HepG2 (cell line): Measurements from ENCODE around the gene NKPD1. TPM values are rescaled to one million over a fixed set of nuclear protein-coding genes. Genes with fewer than 3 reads are reported as not detected.

Experiments
- ARID4A ChIP-seq: sonication (generic); formaldehyde crosslinking; IDR thresholded peaks from 2 replicates; pipeline ENCODE4 v1.5.0; 2020; ENCODE audit warnings: mild to moderate bottlenecking, missing genetic modification reagents, borderline replicate concordance
- ATF7 ChIP-seq, 2 experiments: fragments of 450-650 bp in 1 of 2; sonication (generic) in 1 of 2; formaldehyde crosslinking in 1 of 2; IDR thresholded peaks; 2 replicates each; pipeline versions ENCODE4 v1.4.0 to v1.6.1; 2016 to 2020; ENCODE audit warnings: antibody characterized with exemption in 1 of 2, mild to moderate bottlenecking in 1 of 2, missing genetic modification reagents in 1 of 2
- FLYWCH1 ChIP-seq: sonication (generic); formaldehyde crosslinking; IDR thresholded peaks from 2 replicates; pipeline ENCODE4 v1.8.1; 2023; ENCODE audit warnings: mild to moderate bottlenecking, missing genetic modification reagents
- FOXO4 ChIP-seq: sonication (generic); formaldehyde crosslinking; conservative IDR thresholded peaks from 2 replicates; pipeline ENCODE4 v1.8.1; 2023; ENCODE audit warnings: missing genetic modification reagents
- GPBP1L1 ChIP-seq: sonication (generic); formaldehyde crosslinking; IDR thresholded peaks from 2 replicates; pipeline ENCODE4 v1.5.0; 2020; ENCODE audit warnings: mild to moderate bottlenecking, missing genetic modification reagents
- HES4 ChIP-seq: sonication (generic); formaldehyde crosslinking; IDR thresholded peaks from 2 replicates; pipeline ENCODE4 v1.9.0; 2021; ENCODE audit warnings: mild to moderate bottlenecking, missing genetic modification reagents, borderline replicate concordance
- KLF12 ChIP-seq: sonication (generic); formaldehyde crosslinking; IDR thresholded peaks from 2 replicates; pipeline ENCODE4 v1.4.0; 2020; ENCODE audit warnings: missing genetic modification reagents, borderline replicate concordance
- MATR3 ChIP-seq: sonication (generic); formaldehyde crosslinking; IDR thresholded peaks from 2 replicates; pipeline ENCODE4 v1.4.0; 2020; ENCODE audit warnings: missing genetic modification reagents
- MXD4 ChIP-seq: IDR thresholded peaks from 2 replicates; pipeline ENCODE4 v1.6.1; 2016; ENCODE audit warnings: mild to moderate bottlenecking, missing biosample characterization, missing genetic modification reagents
- NFATC3 ChIP-seq: sonication (generic); formaldehyde crosslinking; IDR thresholded peaks from 2 replicates; pipeline ENCODE4 v1.5.1; 2020; ENCODE audit warnings: mild to moderate bottlenecking, missing genetic modification reagents
- POLR2A ChIP-seq, 2 experiments: IDR thresholded peaks; 2 replicates each; pipeline ENCODE4 v1.6.1; 2011; ENCODE audit warnings: low read depth in 2 of 2, low read length in 2 of 2, mild to moderate bottlenecking in 1 of 2, moderate library complexity in 1 of 2; ENCODE audit not compliant: insufficient read depth in 1 of 2
- SOX13 ChIP-seq, 3 experiments: fragments of 450-650 bp in 1 of 3; sonication (generic) in 1 of 3; formaldehyde crosslinking in 1 of 3; IDR thresholded peaks in 2 of 3; conservative IDR thresholded peaks in 1 of 3; 2 replicates each; pipeline versions ENCODE4 v1.5.0 to v1.6.1; 2016 to 2020; ENCODE audit warnings: antibody characterized with exemption in 1 of 3, mild to moderate bottlenecking in 1 of 3, missing compliant biosample characterization in 1 of 3, missing genetic modification reagents in 1 of 3, moderate library complexity in 1 of 3
- TCF7L2 ChIP-seq: IDR thresholded peaks from 2 replicates; pipeline ENCODE4 v1.6.1; 2011; ENCODE audit warnings: mild to moderate bottlenecking, low read depth, low read length, moderate library complexity
- TOE1 ChIP-seq: sonication (generic); formaldehyde crosslinking; IDR thresholded peaks from 2 replicates; pipeline ENCODE4 v1.4.0; 2020; ENCODE audit warnings: mild to moderate bottlenecking, missing genetic modification reagents
- ZBTB42 ChIP-seq: sonication (generic); formaldehyde crosslinking; IDR thresholded peaks from 2 replicates; pipeline ENCODE4 v1.5.0; 2020; ENCODE audit warnings: mild to moderate bottlenecking, missing genetic modification reagents
- ZNF34 ChIP-seq: sonication (generic); formaldehyde crosslinking; IDR thresholded peaks from 2 replicates; pipeline ENCODE4 v1.4.0; 2020; ENCODE audit warnings: mild to moderate bottlenecking, missing genetic modification reagents, borderline replicate concordance
- ZNF432 ChIP-seq: sonication (generic); formaldehyde crosslinking; IDR thresholded peaks from 2 replicates; pipeline ENCODE4 v1.5.0; 2020; ENCODE audit warnings: missing genetic modification reagents, mild to moderate bottlenecking, borderline replicate concordance
- ZNF552 ChIP-seq: sonication (generic); formaldehyde crosslinking; IDR thresholded peaks from 2 replicates; pipeline ENCODE4 v1.9.0; 2022; ENCODE audit warnings: missing genetic modification reagents, mild to moderate bottlenecking, borderline replicate concordance
- polyA plus RNA-seq, 8 experiments: library from polyadenylated mRNA; depleted of rRNA in 3 of 8; stranded (reverse) in 7 of 8; unstranded in 1 of 8; fragments of >200 nt; fragmentation: Illumina TruSeq in 4 of 8; extraction: Trizol in 4 of 8; gene quantifications; 2 replicates each; pipeline versions ENCODE4 v1.2.1 to v1.2.3, GENCODE V29; 2011 to 2016; ENCODE audit warnings: low read depth in 4 of 8, missing spikeins in 1 of 8, mixed read lengths in 1 of 8; ENCODE audit not compliant: insufficient read depth in 1 of 8
- total RNA-seq, 5 experiments: library from RNA; depleted of rRNA; stranded (reverse); fragments of >200 nt; fragmentation: Illumina TruSeq; extraction: Trizol; gene quantifications; 2 replicates each; pipeline ENCODE4 v1.2.3, GENCODE V29; 2016; ENCODE audit warnings: low read depth in 1 of 5
- TF ChIP-seq, protein P1 (sequence below): sonication (generic); formaldehyde crosslinking; IDR thresholded peaks from 2 replicates; pipeline ENCODE4 v1.4.0; 2020; ENCODE audit warnings: missing genetic modification reagents, borderline replicate concordance

Gene NKPD1
- total and polyA plus RNA-seq, 2 of the 13 experiments (the other 11 are each of a cell fraction or from before 2014, with no cell fraction given) = 0.03 TPM; not detected in 1

GRCh38 chr19:45177817-45178261, 17.1 kb upstream of the NKPD1 start, which contains the start of gene TRAPPC6A (continued):
- TF ChIP-seq, protein P1, sequence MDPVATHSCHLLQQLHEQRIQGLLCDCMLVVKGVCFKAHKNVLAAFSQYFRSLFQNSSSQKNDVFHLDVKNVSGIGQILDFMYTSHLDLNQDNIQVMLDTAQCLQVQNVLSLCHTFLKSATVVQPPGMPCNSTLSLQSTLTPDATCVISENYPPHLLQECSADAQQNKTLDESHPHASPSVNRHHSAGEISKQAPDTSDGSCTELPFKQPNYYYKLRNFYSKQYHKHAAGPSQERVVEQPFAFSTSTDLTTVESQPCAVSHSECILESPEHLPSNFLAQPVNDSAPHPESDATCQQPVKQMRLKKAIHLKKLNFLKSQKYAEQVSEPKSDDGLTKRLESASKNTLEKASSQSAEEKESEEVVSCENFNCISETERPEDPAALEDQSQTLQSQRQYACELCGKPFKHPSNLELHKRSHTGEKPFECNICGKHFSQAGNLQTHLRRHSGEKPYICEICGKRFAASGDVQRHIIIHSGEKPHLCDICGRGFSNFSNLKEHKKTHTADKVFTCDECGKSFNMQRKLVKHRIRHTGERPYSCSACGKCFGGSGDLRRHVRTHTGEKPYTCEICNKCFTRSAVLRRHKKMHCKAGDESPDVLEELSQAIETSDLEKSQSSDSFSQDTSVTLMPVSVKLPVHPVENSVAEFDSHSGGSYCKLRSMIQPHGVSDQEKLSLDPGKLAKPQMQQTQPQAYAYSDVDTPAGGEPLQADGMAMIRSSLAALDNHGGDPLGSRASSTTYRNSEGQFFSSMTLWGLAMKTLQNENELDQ = no peak
- TF ChIP-seq NFATC3 (CRISPR knock-in tag) = no peak
- no peak for TF ChIP-seq ARID4A
- no peak for TF ChIP-seq HES4
- peak; percentile 67 to 75 for TF ChIP-seq POLR2A (IDR thresholded peaks at IDR 0.05; ENCODE audit: insufficient read depth in 1 of 2, low read depth in 2 of 2, low read length in 2 of 2)
- peak; percentile 70; the same call in 1 of the 2 replicates for TF ChIP-seq ZBTB42 (CRISPR knock-in tag)
- no peak for TF ChIP-seq TCF7L2
- no peak for TF ChIP-seq SOX13 (IDR thresholded peaks at IDR 0.05)
- no peak for TF ChIP-seq SOX13 (CRISPR knock-in tag; conservative IDR thresholded peaks at IDR 0.05 in 1 of 2, IDR thresholded peaks at IDR 0.05 in 1 of 2)
- peak; percentile 68; the same call in 1 of the 2 replicates for TF ChIP-seq MXD4
- no peak for TF ChIP-seq FOXO4 (CRISPR knock-in tag)
- no peak for TF ChIP-seq KLF12 (CRISPR knock-in tag)
- no peak for TF ChIP-seq ZNF34 (CRISPR knock-in tag)
- TF ChIP-seq GPBP1L1 (CRISPR knock-in tag) = no peak
- TF ChIP-seq FLYWCH1 (CRISPR knock-in tag) = no peak
- TF ChIP-seq MATR3 = no peak
- no peak for TF ChIP-seq ATF7 (IDR thresholded peaks at IDR 0.05)
- no peak for TF ChIP-seq ATF7 (CRISPR knock-in tag; IDR thresholded peaks at IDR 0.05)
- TF ChIP-seq ZNF432 (CRISPR knock-in tag) = no peak
- TF ChIP-seq TOE1 (CRISPR knock-in tag) = no peak
- TF ChIP-seq ZNF552 (CRISPR knock-in tag) = no peak
